HepG2 (cell line): ENCODE measurements around the gene PSRC1. TPM values are rescaled to one million over a fixed set of nuclear protein-coding genes. Genes with fewer than 3 reads are reported as not detected.

Experiments
- CC2D1A ChIP-seq: sonication (generic); formaldehyde crosslinking; IDR thresholded peaks from 2 replicates; pipeline ENCODE4 v1.8.1; 2023; ENCODE audit warnings: mild to moderate bottlenecking, missing genetic modification reagents
- DMAP1 ChIP-seq: IDR thresholded peaks from 2 replicates; pipeline ENCODE4 v1.6.1; 2016
- FOXA3 ChIP-seq: IDR thresholded peaks from 2 replicates; pipeline ENCODE4 v1.6.1; 2016; ENCODE audit warnings: missing genetic modification reagents, missing compliant biosample characterization
- HNRNPL ChIP-seq: fragments of 200-400 bp; formaldehyde crosslinking; IDR thresholded peaks from 2 replicates; pipeline ENCODE4 v1.6.1; 2017; ENCODE audit warnings: mild to moderate bottlenecking, low read depth, low read length
- HOXD1 ChIP-seq: sonication (generic); formaldehyde crosslinking; IDR thresholded peaks from 2 replicates; pipeline ENCODE4 v1.5.0; 2020; ENCODE audit warnings: missing genetic modification reagents
- KAT7 ChIP-seq: IDR thresholded peaks from 2 replicates; pipeline ENCODE4 v1.6.1; 2018; ENCODE audit warnings: borderline replicate concordance, missing compliant biosample characterization
- KMT2B ChIP-seq: IDR thresholded peaks from 2 replicates; pipeline ENCODE4 v1.6.1; 2016; ENCODE audit warnings: missing genetic modification reagents, missing compliant biosample characterization
- MED13 ChIP-seq: sonication (generic); formaldehyde crosslinking; IDR thresholded peaks from 2 replicates; pipeline ENCODE4 v1.5.0; 2020; ENCODE audit warnings: missing genetic modification reagents
- MED8 ChIP-seq: sonication (generic); formaldehyde crosslinking; IDR thresholded peaks from 2 replicates; pipeline ENCODE4 v1.8.1; 2023; ENCODE audit warnings: mild to moderate bottlenecking, missing genetic modification reagents; ENCODE audit not compliant: insufficient replicate concordance
- NFIC ChIP-seq: IDR thresholded peaks from 2 replicates; pipeline ENCODE4 v1.6.1; 2012; ENCODE audit warnings: mild to moderate bottlenecking, low read length, inconsistent platforms
- NFYB ChIP-seq: sonication (generic); formaldehyde crosslinking; IDR thresholded peaks from 2 replicates; pipeline ENCODE4 v1.4.0; 2020; ENCODE audit warnings: missing genetic modification reagents
- SMAD1 ChIP-seq: sonication (generic); formaldehyde crosslinking; IDR thresholded peaks from 2 replicates; pipeline ENCODE4 v1.4.0; 2020; ENCODE audit warnings: missing genetic modification reagents, low read depth, mild to moderate bottlenecking, borderline replicate concordance
- SMARCC2 ChIP-seq: fragments of 450-650 bp; IDR thresholded peaks from 2 replicates; pipeline ENCODE4 v1.6.1; 2017; ENCODE audit warnings: antibody characterized with exemption, mild to moderate bottlenecking
- TSC22D2 ChIP-seq: sonication (generic); formaldehyde crosslinking; IDR thresholded peaks from 2 replicates; pipeline ENCODE4 v1.5.1; 2020; ENCODE audit warnings: missing genetic modification reagents, mild to moderate bottlenecking, borderline replicate concordance
- ZBTB3 ChIP-seq: sonication (generic); formaldehyde crosslinking; IDR thresholded peaks from 2 replicates; pipeline ENCODE4 v1.4.0; 2020; ENCODE audit warnings: low read depth, mild to moderate bottlenecking, moderate library complexity, missing genetic modification reagents, borderline replicate concordance
- ZNF44 ChIP-seq: sonication (generic); formaldehyde crosslinking; IDR thresholded peaks from 2 replicates; pipeline ENCODE4 v1.5.1; 2020; ENCODE audit warnings: mild to moderate bottlenecking, missing genetic modification reagents
- ZNF7 ChIP-seq: IDR thresholded peaks from 2 replicates; pipeline ENCODE4 v1.6.1; 2016; ENCODE audit warnings: missing biosample characterization, missing genetic modification reagents
- ZNF709 ChIP-seq: sonication (generic); formaldehyde crosslinking; IDR thresholded peaks from 2 replicates; pipeline ENCODE4 v1.5.0; 2020; ENCODE audit warnings: mild to moderate bottlenecking, missing genetic modification reagents
- polyA plus RNA-seq, 8 experiments: library from polyadenylated mRNA; depleted of rRNA in 3 of 8; stranded (reverse) in 7 of 8; unstranded in 1 of 8; fragments of >200 nt; fragmentation: Illumina TruSeq in 4 of 8; extraction: Trizol in 4 of 8; gene quantifications; 2 replicates each; pipeline versions ENCODE4 v1.2.1 to v1.2.3, GENCODE V29; 2011 to 2016; ENCODE audit warnings: low read depth in 4 of 8, missing spikeins in 1 of 8, mixed read lengths in 1 of 8; ENCODE audit not compliant: insufficient read depth in 1 of 8
- total RNA-seq, 5 experiments: library from RNA; depleted of rRNA; stranded (reverse); fragments of >200 nt; fragmentation: Illumina TruSeq; extraction: Trizol; gene quantifications; 2 replicates each; pipeline ENCODE4 v1.2.3, GENCODE V29; 2016; ENCODE audit warnings: low read depth in 1 of 5
- TF ChIP-seq, protein P1 (sequence below): sonication (generic); formaldehyde crosslinking; conservative IDR thresholded peaks from 2 replicates; pipeline ENCODE4 v1.5.0; 2020; ENCODE audit warnings: missing genetic modification reagents
- TF ChIP-seq, protein P2 (sequence below): sonication (generic); formaldehyde crosslinking; IDR thresholded peaks from 2 replicates; pipeline ENCODE4 v1.5.0; 2020; ENCODE audit warnings: mild to moderate bottlenecking, missing genetic modification reagents
- TF ChIP-seq, protein P3 (sequence below): sonication (generic); formaldehyde crosslinking; IDR thresholded peaks from 2 replicates; pipeline ENCODE4 v1.4.0; 2020; ENCODE audit warnings: missing genetic modification reagents, mild to moderate bottlenecking, borderline replicate concordance
- TF ChIP-seq, protein P4 (sequence below): sonication (generic); formaldehyde crosslinking; IDR thresholded peaks from 2 replicates; pipeline ENCODE4 v1.5.0; 2020; ENCODE audit warnings: missing genetic modification reagents

PSRC1 gene
- total and polyA plus RNA-seq, 2 of the 13 experiments (the other 11 are each of a cell fraction or from before 2014, with no cell fraction given) = 28.6 to 30.3 TPM

DNA sequence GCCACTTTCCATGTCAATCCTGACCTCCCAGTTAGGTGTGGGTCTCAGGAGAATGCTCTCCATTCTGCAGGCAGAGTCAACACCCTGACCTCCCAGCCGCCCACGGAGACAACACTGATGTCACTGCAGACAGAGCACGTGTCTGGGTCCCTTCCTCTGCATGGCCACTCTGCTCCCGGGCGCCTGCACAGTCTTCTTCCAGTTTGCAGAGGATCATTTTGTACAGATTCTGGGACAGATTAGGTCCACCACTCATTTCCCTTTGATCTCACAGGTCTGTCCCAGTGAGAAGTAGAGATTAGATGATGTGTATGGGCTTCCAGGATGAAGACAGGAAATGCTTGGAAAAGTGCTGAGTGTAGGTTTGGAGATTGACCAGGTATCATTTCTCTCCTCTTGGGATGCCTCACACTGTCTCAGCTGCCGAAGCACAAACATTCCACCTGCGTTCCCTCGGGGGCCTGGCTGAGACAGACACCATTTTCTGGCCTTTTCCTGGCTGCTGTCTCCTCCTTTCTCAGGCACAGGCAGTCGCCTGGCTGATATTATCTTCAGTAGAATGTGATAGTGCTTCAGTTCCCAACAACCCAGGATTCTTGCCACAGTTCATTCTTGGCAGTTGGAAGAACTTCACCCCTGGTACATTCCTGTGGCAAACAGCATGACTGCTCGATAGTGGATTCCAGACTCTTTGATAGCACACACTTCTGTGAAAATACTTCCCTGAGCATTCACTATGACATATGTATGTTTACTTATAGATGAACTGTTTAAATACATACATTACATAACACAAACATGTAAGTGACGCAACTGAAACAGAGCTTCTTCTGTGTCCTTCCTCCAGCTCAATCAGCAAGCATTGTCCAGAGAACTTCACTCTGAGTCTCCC lies 16.0 kb upstream of the PSRC1 start (continued):
- peak; percentile 64; the same call in 1 of the 2 replicates for TF ChIP-seq DMAP1 (CRISPR knock-in tag)
- TF ChIP-seq SMAD1 (CRISPR knock-in tag) = no peak
- peak; percentile 75; the same call in 1 of the 2 replicates for TF ChIP-seq TSC22D2 (CRISPR knock-in tag)
- TF ChIP-seq CC2D1A (CRISPR knock-in tag) = 0 out of 2 replicates have a peak, but pooled peaks have one; percentile 10
- no peak for TF ChIP-seq ZNF44 (CRISPR knock-in tag)
- no peak for TF ChIP-seq HNRNPL
- no peak for TF ChIP-seq SMARCC2
- TF ChIP-seq ZNF7 (CRISPR knock-in tag) = no peak
- TF ChIP-seq, protein P1, sequence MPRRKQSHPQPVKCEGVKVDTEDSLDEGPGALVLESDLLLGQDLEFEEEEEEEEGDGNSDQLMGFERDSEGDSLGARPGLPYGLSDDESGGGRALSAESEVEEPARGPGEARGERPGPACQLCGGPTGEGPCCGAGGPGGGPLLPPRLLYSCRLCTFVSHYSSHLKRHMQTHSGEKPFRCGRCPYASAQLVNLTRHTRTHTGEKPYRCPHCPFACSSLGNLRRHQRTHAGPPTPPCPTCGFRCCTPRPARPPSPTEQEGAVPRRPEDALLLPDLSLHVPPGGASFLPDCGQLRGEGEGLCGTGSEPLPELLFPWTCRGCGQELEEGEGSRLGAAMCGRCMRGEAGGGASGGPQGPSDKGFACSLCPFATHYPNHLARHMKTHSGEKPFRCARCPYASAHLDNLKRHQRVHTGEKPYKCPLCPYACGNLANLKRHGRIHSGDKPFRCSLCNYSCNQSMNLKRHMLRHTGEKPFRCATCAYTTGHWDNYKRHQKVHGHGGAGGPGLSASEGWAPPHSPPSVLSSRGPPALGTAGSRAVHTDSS (CRISPR knock-in tag) = no peak
- TF ChIP-seq NFIC = peak; percentile 81; the same call in 1 of the 2 replicates
- TF ChIP-seq KMT2B = peak; percentile 50; the same call in 1 of the 2 replicates
- TF ChIP-seq MED13 (CRISPR knock-in tag) = no peak
- peak; percentile 62 for TF ChIP-seq MED8
- peak; percentile 48; the same call in 1 of the 2 replicates for TF ChIP-seq KAT7 (CRISPR knock-in tag)
- TF ChIP-seq, protein P2, sequence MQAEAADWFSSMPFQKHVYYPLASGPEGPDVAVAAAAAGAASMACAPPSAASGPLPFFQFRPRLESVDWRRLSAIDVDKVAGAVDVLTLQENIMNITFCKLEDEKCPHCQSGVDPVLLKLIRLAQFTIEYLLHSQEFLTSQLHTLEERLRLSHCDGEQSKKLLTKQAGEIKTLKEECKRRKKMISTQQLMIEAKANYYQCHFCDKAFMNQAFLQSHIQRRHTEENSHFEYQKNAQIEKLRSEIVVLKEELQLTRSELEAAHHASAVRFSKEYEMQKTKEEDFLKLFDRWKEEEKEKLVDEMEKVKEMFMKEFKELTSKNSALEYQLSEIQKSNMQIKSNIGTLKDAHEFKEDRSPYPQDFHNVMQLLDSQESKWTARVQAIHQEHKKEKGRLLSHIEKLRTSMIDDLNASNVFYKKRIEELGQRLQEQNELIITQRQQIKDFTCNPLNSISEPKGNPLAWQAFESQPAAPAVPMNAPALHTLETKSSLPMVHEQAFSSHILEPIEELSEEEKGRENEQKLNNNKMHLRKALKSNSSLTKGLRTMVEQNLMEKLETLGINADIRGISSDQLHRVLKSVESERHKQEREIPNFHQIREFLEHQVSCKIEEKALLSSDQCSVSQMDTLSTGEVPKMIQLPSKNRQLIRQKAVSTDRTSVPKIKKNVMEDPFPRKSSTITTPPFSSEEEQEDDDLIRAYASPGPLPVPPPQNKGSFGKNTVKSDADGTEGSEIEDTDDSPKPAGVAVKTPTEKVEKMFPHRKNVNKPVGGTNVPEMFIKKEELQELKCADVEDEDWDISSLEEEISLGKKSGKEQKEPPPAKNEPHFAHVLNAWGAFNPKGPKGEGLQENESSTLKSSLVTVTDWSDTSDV = 0 out of 2 replicates have a peak, but pooled peaks have one; percentile 56
- TF ChIP-seq ZBTB3 (CRISPR knock-in tag) = peak; percentile 52; the same call in 1 of the 2 replicates
- 0 out of 2 replicates have a peak, but pooled peaks have one; percentile 76 for TF ChIP-seq ZNF709
- TF ChIP-seq, protein P3, sequence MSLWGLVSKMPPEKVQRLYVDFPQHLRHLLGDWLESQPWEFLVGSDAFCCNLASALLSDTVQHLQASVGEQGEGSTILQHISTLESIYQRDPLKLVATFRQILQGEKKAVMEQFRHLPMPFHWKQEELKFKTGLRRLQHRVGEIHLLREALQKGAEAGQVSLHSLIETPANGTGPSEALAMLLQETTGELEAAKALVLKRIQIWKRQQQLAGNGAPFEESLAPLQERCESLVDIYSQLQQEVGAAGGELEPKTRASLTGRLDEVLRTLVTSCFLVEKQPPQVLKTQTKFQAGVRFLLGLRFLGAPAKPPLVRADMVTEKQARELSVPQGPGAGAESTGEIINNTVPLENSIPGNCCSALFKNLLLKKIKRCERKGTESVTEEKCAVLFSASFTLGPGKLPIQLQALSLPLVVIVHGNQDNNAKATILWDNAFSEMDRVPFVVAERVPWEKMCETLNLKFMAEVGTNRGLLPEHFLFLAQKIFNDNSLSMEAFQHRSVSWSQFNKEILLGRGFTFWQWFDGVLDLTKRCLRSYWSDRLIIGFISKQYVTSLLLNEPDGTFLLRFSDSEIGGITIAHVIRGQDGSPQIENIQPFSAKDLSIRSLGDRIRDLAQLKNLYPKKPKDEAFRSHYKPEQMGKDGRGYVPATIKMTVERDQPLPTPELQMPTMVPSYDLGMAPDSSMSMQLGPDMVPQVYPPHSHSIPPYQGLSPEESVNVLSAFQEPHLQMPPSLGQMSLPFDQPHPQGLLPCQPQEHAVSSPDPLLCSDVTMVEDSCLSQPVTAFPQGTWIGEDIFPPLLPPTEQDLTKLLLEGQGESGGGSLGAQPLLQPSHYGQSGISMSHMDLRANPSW (CRISPR knock-in tag) = peak; percentile 85; the same call in 1 of the 2 replicates
- peak; percentile 96 for TF ChIP-seq FOXA3 (CRISPR knock-in tag)
- TF ChIP-seq, protein P4, sequence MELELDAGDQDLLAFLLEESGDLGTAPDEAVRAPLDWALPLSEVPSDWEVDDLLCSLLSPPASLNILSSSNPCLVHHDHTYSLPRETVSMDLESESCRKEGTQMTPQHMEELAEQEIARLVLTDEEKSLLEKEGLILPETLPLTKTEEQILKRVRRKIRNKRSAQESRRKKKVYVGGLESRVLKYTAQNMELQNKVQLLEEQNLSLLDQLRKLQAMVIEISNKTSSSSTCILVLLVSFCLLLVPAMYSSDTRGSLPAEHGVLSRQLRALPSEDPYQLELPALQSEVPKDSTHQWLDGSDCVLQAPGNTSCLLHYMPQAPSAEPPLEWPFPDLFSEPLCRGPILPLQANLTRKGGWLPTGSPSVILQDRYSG (CRISPR knock-in tag) = no peak; the same call in 1 of the 2 replicates
- no peak for TF ChIP-seq NFYB (CRISPR knock-in tag)
- TF ChIP-seq HOXD1 = peak; percentile 52; the same call in 1 of the 2 replicates
